ENCODE results near the gene SPAG16.

DNA sequence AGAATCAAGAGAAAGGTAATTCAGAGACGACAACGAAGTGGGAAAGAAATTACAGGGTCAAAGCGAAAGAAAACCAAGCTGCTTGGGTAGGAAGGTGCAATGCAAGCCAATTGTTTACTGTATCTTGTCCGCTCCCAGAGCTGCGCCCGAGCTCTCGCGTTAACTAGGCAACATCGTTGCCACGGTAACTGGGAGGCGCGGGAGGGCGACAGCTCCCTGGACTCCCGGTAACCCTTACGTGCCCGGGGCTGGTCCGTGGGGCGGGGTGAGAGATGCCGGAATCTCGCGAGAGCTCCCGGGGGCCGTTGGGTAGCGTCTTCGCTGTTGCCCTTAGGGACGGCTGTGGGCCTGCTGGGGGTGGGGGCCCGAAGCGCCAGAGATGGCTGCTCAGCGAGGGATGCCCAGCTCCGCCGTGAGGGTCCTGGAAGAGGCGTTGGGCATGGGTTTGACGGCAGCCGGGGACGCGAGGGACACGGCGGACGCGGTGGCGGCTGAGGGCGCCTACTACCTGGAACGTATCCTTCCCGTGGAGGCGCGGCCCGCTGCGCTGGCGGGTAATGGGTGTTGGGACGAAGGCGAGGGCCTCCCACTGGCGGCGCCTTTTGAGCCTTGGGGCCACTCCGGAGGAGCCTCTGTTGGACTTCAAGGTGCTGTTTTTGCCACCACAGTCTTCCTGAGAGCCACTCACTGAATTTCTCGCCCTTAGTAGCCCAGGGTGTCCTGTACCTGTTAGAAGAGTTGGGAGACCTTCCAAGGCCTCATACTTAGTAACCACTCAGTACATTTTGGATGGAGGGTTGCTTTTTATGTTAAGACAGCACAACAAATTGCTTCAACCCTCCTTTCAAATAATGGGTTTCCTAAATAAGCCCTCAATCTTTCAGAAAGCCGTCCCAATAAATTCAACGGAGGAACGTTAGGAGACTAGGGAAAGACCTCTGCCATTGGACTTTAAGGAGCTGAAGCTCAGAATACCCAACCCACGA, at the start of gene SPAG16:
- TF ChIP-seq, protein P1, sequence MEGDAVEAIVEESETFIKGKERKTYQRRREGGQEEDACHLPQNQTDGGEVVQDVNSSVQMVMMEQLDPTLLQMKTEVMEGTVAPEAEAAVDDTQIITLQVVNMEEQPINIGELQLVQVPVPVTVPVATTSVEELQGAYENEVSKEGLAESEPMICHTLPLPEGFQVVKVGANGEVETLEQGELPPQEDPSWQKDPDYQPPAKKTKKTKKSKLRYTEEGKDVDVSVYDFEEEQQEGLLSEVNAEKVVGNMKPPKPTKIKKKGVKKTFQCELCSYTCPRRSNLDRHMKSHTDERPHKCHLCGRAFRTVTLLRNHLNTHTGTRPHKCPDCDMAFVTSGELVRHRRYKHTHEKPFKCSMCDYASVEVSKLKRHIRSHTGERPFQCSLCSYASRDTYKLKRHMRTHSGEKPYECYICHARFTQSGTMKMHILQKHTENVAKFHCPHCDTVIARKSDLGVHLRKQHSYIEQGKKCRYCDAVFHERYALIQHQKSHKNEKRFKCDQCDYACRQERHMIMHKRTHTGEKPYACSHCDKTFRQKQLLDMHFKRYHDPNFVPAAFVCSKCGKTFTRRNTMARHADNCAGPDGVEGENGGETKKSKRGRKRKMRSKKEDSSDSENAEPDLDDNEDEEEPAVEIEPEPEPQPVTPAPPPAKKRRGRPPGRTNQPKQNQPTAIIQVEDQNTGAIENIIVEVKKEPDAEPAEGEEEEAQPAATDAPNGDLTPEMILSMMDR (IDR thresholded peaks at IDR 0.05) = no peak
- TF ChIP-seq EZH2 (IDR thresholded peaks at IDR 0.05; ENCODE audit: borderline replicate concordance, insufficient read depth, low read depth, low read length, poor library complexity, severe bottlenecking) = no peak

Data from B cell (primary cell).